HepG2 (cell line): ENCODE results near the gene RAB11FIP5. TPM values are rescaled to one million over a fixed set of nuclear protein-coding genes. Genes with fewer than 3 reads are reported as not detected.

Experiments used
- ADNP ChIP-seq: sonication (generic); formaldehyde crosslinking; IDR thresholded peaks from 2 replicates; pipeline ENCODE4 v1.4.0; 2020; ENCODE audit warnings: missing genetic modification reagents
- ATF2 ChIP-seq: sonication (generic); formaldehyde crosslinking; IDR thresholded peaks from 2 replicates; pipeline ENCODE4 v1.4.0; 2020; ENCODE audit warnings: missing genetic modification reagents
- ATF3 ChIP-seq: sonication (generic); formaldehyde crosslinking; IDR thresholded peaks from 2 replicates; pipeline ENCODE4 v1.4.0; 2020; ENCODE audit warnings: missing genetic modification reagents
- GATAD1 ChIP-seq: IDR thresholded peaks from 2 replicates; pipeline ENCODE4 v1.6.1; 2016; ENCODE audit warnings: missing genetic modification reagents, missing compliant biosample characterization
- MED13 ChIP-seq: sonication (generic); formaldehyde crosslinking; IDR thresholded peaks from 2 replicates; pipeline ENCODE4 v1.5.0; 2020; ENCODE audit warnings: missing genetic modification reagents
- MTA3 ChIP-seq: sonication (generic); formaldehyde crosslinking; IDR thresholded peaks from 2 replicates; pipeline ENCODE4 v1.4.0; 2020; ENCODE audit warnings: missing genetic modification reagents
- PPARG ChIP-seq: conservative IDR thresholded peaks from 2 replicates; pipeline ENCODE4 v1.6.1; 2016; ENCODE audit warnings: missing biosample characterization, missing genetic modification reagents
- SPEN ChIP-seq: sonication (generic); formaldehyde crosslinking; IDR thresholded peaks from 2 replicates; pipeline ENCODE4 v1.5.1; 2020; ENCODE audit warnings: low read depth, mild to moderate bottlenecking, missing genetic modification reagents
- TOE1 ChIP-seq: sonication (generic); formaldehyde crosslinking; IDR thresholded peaks from 2 replicates; pipeline ENCODE4 v1.4.0; 2020; ENCODE audit warnings: mild to moderate bottlenecking, missing genetic modification reagents
- ZBTB14 ChIP-seq: sonication (generic); formaldehyde crosslinking; IDR thresholded peaks from 2 replicates; pipeline ENCODE4 v1.4.0; 2020; ENCODE audit warnings: missing genetic modification reagents
- ZNF33A ChIP-seq: sonication (generic); formaldehyde crosslinking; IDR thresholded peaks from 2 replicates; pipeline ENCODE4 v1.5.1; 2020; ENCODE audit warnings: missing genetic modification reagents, mild to moderate bottlenecking, moderate library complexity, borderline replicate concordance
- ZNF644 ChIP-seq: IDR thresholded peaks from 2 replicates; pipeline ENCODE4 v1.6.1; 2016; ENCODE audit warnings: low read depth
- ZNF768 ChIP-seq: sonication (generic); formaldehyde crosslinking; IDR thresholded peaks from 2 replicates; pipeline ENCODE4 v1.4.0; 2020; ENCODE audit warnings: missing genetic modification reagents
- polyA plus RNA-seq, 8 experiments: library from polyadenylated mRNA; depleted of rRNA in 3 of 8; stranded (reverse) in 7 of 8; unstranded in 1 of 8; fragments of >200 nt; fragmentation: Illumina TruSeq in 4 of 8; extraction: Trizol in 4 of 8; gene quantifications; 2 replicates each; pipeline versions ENCODE4 v1.2.1 to v1.2.3, GENCODE V29; 2011 to 2016; ENCODE audit warnings: low read depth in 4 of 8, missing spikeins in 1 of 8, mixed read lengths in 1 of 8; ENCODE audit not compliant: insufficient read depth in 1 of 8
- total RNA-seq, 5 experiments: library from RNA; depleted of rRNA; stranded (reverse); fragments of >200 nt; fragmentation: Illumina TruSeq; extraction: Trizol; gene quantifications; 2 replicates each; pipeline ENCODE4 v1.2.3, GENCODE V29; 2016; ENCODE audit warnings: low read depth in 1 of 5
- TF ChIP-seq, protein P1 (sequence below): sonication (generic); formaldehyde crosslinking; IDR thresholded peaks from 2 replicates; pipeline ENCODE4 v1.9.0; 2022; ENCODE audit warnings: low read depth, missing genetic modification reagents
- TF ChIP-seq, protein P2 (sequence below), 2 experiments: sonication (generic) in 1 of 2; formaldehyde crosslinking in 1 of 2; IDR thresholded peaks; 2 replicates each; pipeline versions ENCODE4 v1.4.0 to v1.6.1; 2016 to 2020; ENCODE audit warnings: borderline replicate concordance in 1 of 2, low read depth in 1 of 2, mild to moderate bottlenecking in 1 of 2, missing genetic modification reagents in 1 of 2

RAB11FIP5 gene
- total and polyA plus RNA-seq, 2 of the 13 experiments (the other 11 are each of a cell fraction or from before 2014, with no cell fraction given) = 9.4 to 22.9 TPM

DNA sequence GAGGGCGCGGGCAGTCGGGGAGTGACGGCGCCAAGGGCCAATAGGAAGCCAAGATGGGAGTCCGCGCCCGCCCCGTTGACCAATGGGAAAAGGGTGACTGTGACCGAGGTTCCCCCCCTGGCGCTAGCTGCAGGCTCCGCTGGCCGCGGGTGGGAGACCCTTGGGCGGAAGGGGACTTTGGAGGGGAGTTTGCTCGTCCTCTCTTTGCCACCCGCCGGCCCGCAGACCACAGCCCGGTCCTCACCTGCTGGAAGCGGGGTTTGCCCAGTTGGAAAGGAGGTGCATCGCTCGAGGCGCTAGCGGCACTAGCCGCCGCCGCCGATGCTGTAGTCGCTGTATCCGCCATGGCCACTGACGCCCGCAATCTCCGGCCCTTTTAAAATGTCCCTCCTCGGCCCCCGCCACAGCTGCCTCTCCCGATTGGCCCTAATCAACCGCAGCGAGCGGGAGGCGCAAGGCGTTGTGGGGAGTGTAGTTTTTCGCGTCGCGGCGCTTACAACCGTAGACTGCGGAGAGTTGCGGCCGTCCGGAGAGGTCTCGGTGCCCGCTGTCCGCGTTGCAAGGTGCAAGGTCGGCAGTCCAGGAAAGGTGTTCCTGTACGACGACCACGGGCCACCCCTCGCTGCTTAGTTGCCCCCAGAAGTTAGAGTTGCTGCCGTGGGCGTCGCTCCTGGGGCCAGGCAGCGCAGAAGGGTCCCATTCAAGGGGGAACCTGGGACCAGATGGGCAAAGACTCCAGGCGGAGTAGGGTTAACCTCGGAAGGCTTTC, 41.2 kb downstream of the RAB11FIP5 start, which contains the start of gene SFXN5 (continued):
- TF ChIP-seq MED13 (CRISPR knock-in tag) (no peak), ZNF644 (CRISPR knock-in tag) (no peak), MTA3 (no peak), PPARG (CRISPR knock-in tag) (no peak; the same call in 1 of the 2 replicates), ATF2 (CRISPR knock-in tag) (0 out of 2 replicates have a peak, but pooled peaks have one; percentile 37), ADNP (CRISPR knock-in tag) (no peak), TOE1 (no peak), ZNF33A (CRISPR knock-in tag) (no peak), GATAD1 (peak; percentile 87), ATF3 (CRISPR knock-in tag) (no peak; the same call in 1 of the 2 replicates), SPEN (CRISPR knock-in tag) (peak; percentile 63), ZBTB14 (no peak; the same call in 1 of the 2 replicates), ZNF768 (CRISPR knock-in tag) (peak; percentile 51)
- TF ChIP-seq, protein P1, sequence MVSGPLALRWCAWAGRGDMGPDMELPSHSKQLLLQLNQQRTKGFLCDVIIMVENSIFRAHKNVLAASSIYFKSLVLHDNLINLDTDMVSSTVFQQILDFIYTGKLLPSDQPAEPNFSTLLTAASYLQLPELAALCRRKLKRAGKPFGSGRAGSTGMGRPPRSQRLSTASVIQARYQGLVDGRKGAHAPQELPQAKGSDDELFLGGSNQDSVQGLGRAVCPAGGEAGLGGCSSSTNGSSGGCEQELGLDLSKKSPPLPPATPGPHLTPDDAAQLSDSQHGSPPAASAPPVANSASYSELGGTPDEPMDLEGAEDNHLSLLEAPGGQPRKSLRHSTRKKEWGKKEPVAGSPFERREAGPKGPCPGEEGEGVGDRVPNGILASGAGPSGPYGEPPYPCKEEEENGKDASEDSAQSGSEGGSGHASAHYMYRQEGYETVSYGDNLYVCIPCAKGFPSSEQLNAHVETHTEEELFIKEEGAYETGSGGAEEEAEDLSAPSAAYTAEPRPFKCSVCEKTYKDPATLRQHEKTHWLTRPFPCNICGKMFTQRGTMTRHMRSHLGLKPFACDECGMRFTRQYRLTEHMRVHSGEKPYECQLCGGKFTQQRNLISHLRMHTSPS (CRISPR knock-in tag) = no peak; the same call in 1 of the 2 replicates
- TF ChIP-seq, protein P2, sequence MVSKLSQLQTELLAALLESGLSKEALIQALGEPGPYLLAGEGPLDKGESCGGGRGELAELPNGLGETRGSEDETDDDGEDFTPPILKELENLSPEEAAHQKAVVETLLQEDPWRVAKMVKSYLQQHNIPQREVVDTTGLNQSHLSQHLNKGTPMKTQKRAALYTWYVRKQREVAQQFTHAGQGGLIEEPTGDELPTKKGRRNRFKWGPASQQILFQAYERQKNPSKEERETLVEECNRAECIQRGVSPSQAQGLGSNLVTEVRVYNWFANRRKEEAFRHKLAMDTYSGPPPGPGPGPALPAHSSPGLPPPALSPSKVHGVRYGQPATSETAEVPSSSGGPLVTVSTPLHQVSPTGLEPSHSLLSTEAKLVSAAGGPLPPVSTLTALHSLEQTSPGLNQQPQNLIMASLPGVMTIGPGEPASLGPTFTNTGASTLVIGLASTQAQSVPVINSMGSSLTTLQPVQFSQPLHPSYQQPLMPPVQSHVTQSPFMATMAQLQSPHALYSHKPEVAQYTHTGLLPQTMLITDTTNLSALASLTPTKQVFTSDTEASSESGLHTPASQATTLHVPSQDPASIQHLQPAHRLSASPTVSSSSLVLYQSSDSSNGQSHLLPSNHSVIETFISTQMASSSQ (IDR thresholded peaks at IDR 0.05; ENCODE audit: low read depth) = peak; percentile 52; the same call in 1 of the 2 replicates
- TF ChIP-seq, protein P2 (CRISPR knock-in tag; IDR thresholded peaks at IDR 0.05; ENCODE audit: borderline replicate concordance) = peak; percentile 70
